Karpas-422 (cell line): ENCODE measurements around the gene HSPG2. TPM values are rescaled to one million over a fixed set of nuclear protein-coding genes. Genes with fewer than 3 reads are reported as not detected.
"Not testable (repeated sequence)": the region's sequence is repeated elsewhere in the genome, so short reads cannot be mapped to it uniquely, and the experiment has no call there.

Source experiments
- DNase-seq: peaks from one replicate; pipeline ENCODE4 v3.0.0-alpha.2; 2015
- H2AFZ ChIP-seq: fragments of 200-600 bp; sonication (generic); 2 replicates; pipeline ENCODE4 v1.6.1; 2014; ENCODE audit warnings: antibody characterized with exemption, low read length, mixed read lengths
- H3K27ac ChIP-seq: fragments of 200-600 bp; sonication (generic); 2 replicates; pipeline ENCODE4 v1.5.1; 2014; ENCODE audit warnings: mild to moderate bottlenecking, low read length, moderate library complexity
- H3K27me3 ChIP-seq: fragments of 200-600 bp; sonication (generic); 2 replicates; pipeline ENCODE4 v1.6.1; 2014; ENCODE audit warnings: low read length, mixed read lengths
- H3K36me3 ChIP-seq: fragments of 200-600 bp; sonication (generic); 2 replicates; pipeline ENCODE4 v1.6.1; 2014; ENCODE audit warnings: low read length, mixed read lengths; ENCODE audit not compliant: insufficient read depth
- H3K4me1 ChIP-seq: fragments of 200-600 bp; sonication (generic); 2 replicates; pipeline ENCODE4 v1.6.1; 2014; ENCODE audit warnings: mild to moderate bottlenecking, low read length, mixed read lengths
- H3K4me2 ChIP-seq: fragments of 200-600 bp; sonication (generic); 2 replicates; pipeline ENCODE4 v1.6.1; 2014; ENCODE audit warnings: low read length, low read depth, mild to moderate bottlenecking; ENCODE audit not compliant: poor library complexity, severe bottlenecking
- H3K4me3 ChIP-seq: fragments of 200-600 bp; sonication (generic); 2 replicates; pipeline ENCODE4 v1.5.1; 2014; ENCODE audit warnings: mild to moderate bottlenecking, antibody characterized with exemption, low read length, mixed read lengths
- H3K79me2 ChIP-seq: fragments of 200-600 bp; sonication (generic); 2 replicates; pipeline ENCODE4 v1.6.1; 2014; ENCODE audit warnings: mild to moderate bottlenecking, low read length, mixed read lengths
- H3K9ac ChIP-seq: fragments of 200-600 bp; sonication (generic); 2 replicates; pipeline ENCODE4 v1.6.0; 2014; ENCODE audit warnings: low read length
- H3K9me2 ChIP-seq: fragments of 200-600 bp; sonication (generic), shearing (Covaris generic); replicated peaks from 2 replicates; pipeline ENCODE4 v1.6.0; 2014; ENCODE audit warnings: mild to moderate bottlenecking, low read length, moderate library complexity; ENCODE audit not compliant: insufficient read depth
- H3K9me3 ChIP-seq: fragments of 300-700, 200-600 bp; sonication (generic); 2 replicates; pipeline ENCODE4 v1.6.1; 2014; ENCODE audit warnings: low read length, mixed read lengths
- H4K20me1 ChIP-seq: fragments of 200-600 bp; sonication (generic); 2 replicates; pipeline ENCODE4 v1.6.1; 2014; ENCODE audit warnings: mild to moderate bottlenecking, antibody characterized with exemption, low read length, low read depth; ENCODE audit not compliant: insufficient read depth
- total RNA-seq: library from RNA; depleted of rRNA; stranded (reverse); fragments of >200 nt; shearing (Covaris generic); gene quantifications from 2 replicates; pipeline ENCODE4 v1.2.3, GENCODE V29; 2014; ENCODE audit warnings: low replicate concordance

HSPG2 gene
- total RNA-seq, 1 experiment from 2014 or later: not detected

GRCh38 chr1:21910558-21911204 lies 26.4 kb downstream of the HSPG2 start:
- H3K4me2 ChIP-seq: no peak overlapping the region
- H3K4me1 ChIP-seq: no peaks in the 10 kb centered on the region
- H3K36me3 ChIP-seq: no peaks in the 10 kb centered on the region
- H3K9me2 ChIP-seq: no peaks in the 10 kb centered on the region
- no peak for DNase-seq
- H3K9ac ChIP-seq: no peak overlapping the region
- no peak overlapping the region for H3K27ac ChIP-seq
- no peaks in the 10 kb centered on the region for H3K79me2 ChIP-seq
- H3K9me3 ChIP-seq: no peaks in the 10 kb centered on the region
- no peaks in the 10 kb centered on the region for H3K27me3 ChIP-seq
- no peaks in the 10 kb centered on the region for H4K20me1 ChIP-seq
- H3K4me3 ChIP-seq: no peak overlapping the region
- H2AFZ ChIP-seq: no peak overlapping the region

- no peak overlapping the region for H3K4me3 ChIP-seq
- no peaks in the 10 kb centered on the region for H3K4me1 ChIP-seq
- no peak for DNase-seq
- no peaks in the 10 kb centered on the region for H3K79me2 ChIP-seq
- H3K9me3 ChIP-seq: no peaks in the 10 kb centered on the region
- H3K27ac ChIP-seq: no peak overlapping the region
- no peak overlapping the region for H3K9ac ChIP-seq
- no peaks in the 10 kb centered on the region for H4K20me1 ChIP-seq
- H3K9me2 ChIP-seq: no peaks in the 10 kb centered on the region
- H2AFZ ChIP-seq: no peak overlapping the region
- no peaks in the 10 kb centered on the region for H3K27me3 ChIP-seq
- H3K36me3 ChIP-seq: no peaks in the 10 kb centered on the region
- no peak overlapping the region for H3K4me2 ChIP-seq
Observed at GRCh38 chr1:21909787-21910503, 27.2 kb downstream of the HSPG2 start.

DNA sequence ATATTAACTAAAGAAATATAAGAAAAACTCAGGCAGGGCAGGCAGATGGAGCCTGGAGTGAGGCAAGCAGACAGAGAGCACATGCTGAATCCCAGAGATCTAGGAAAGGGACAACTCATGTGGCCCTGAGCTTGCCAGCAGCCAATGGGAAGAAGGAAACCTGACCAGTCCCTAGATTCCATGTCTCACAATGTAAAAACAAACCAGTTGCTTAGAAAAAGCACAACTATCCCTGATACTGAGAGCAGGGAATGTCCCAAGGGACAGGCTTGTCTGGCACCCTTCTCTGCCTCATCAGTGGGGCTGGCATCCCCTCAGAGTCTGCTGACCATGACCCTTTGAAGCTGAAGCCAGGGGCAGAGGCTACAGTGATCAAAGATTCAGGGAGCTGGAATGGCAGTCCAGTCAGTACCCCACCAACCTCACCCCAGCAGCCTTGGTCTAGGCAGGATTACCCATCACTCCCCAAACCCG lies 27.8 kb downstream of the HSPG2 start:
- no peaks in the 10 kb centered on the region for H3K9me2 ChIP-seq
- H3K36me3 ChIP-seq: no peaks in the 10 kb centered on the region
- H3K79me2 ChIP-seq: no peaks in the 10 kb centered on the region
- no peak overlapping the region for H3K4me2 ChIP-seq
- no peak overlapping the region for H3K27ac ChIP-seq
- H4K20me1 ChIP-seq: no peaks in the 10 kb centered on the region
- H3K9ac ChIP-seq: no peak overlapping the region
- H2AFZ ChIP-seq: no peak overlapping the region
- H3K9me3 ChIP-seq: no peaks in the 10 kb centered on the region
- H3K4me3 ChIP-seq: no peak overlapping the region
- H3K27me3 ChIP-seq: no peaks in the 10 kb centered on the region
- H3K4me1 ChIP-seq: no peaks in the 10 kb centered on the region
- DNase-seq: no peak

DNA sequence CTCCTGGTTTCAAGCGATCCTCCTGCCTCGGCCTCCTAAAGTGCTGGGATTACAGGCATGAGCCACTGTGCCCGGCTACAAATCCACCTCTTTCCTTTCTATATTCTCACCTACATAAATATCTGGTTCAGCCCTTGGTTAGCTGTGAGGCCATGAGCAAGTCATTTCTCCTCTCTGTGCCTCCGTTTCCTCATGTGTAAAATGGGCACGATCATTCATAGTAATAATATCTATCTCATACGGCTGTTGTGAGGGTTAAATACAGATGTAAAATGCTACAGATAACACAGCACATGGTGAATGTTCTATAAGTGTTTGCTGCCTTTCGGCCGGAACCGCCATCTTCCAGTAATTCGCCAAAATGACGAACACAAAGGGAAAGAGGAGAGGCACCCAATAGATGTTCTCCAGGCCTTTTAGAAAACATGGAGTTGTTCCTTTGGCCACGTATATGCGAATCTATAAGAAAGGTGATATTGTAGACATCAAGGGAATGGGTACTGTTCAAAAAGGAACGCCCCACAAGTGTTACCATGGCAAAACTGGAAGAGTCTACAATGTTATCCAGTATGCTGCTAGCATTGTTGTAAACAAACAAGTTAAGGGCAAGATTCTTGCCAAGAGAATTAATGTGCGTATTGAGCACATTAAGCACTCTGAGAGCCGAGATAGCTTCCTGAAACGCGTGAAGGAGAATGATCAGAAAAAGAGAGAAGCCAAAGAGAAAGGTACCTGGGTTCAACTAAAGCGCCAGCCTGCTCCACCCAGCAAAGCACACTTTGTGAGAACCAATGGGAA lies 29.2 kb downstream of the HSPG2 start:
- DNase-seq, H2AFZ ChIP-seq, H4K20me1 ChIP-seq, H3K4me1 ChIP-seq, H3K4me2 ChIP-seq, H3K4me3 ChIP-seq, H3K27me3 ChIP-seq, H3K9me3 ChIP-seq, H3K9me2 ChIP-seq, H3K36me3 ChIP-seq, H3K79me2 ChIP-seq, H3K9ac ChIP-seq, H3K27ac ChIP-seq: not testable (repeated sequence)

GRCh38 chr1:21907079-21907418 lies 30.1 kb downstream of the HSPG2 start:
- Histone ChIP-seq H3K79me2 (no peaks in the 10 kb centered on the region), H4K20me1 (no peaks in the 10 kb centered on the region), H3K27ac (no peak overlapping the region), H3K27me3 (no peaks in the 10 kb centered on the region), H3K36me3 (no peaks in the 10 kb centered on the region), H3K9me3 (no peaks in the 10 kb centered on the region), H3K9me2 (no peaks in the 10 kb centered on the region), H3K4me1 (no peaks in the 10 kb centered on the region), H3K4me3 (no peak overlapping the region), H3K9ac (no peak overlapping the region), H3K4me2 (no peak overlapping the region), H2AFZ (no peak overlapping the region)
- no peak for DNase-seq

- no peak overlapping the region for H2AFZ ChIP-seq
- no peaks in the 10 kb centered on the region for H3K36me3 ChIP-seq
- no peak for DNase-seq
- H3K9ac ChIP-seq: no peak overlapping the region
- H3K4me2 ChIP-seq: no peak overlapping the region
- no peak overlapping the region for H3K27ac ChIP-seq
- H4K20me1 ChIP-seq: no peaks in the 10 kb centered on the region
- H3K4me1 ChIP-seq: no peaks in the 10 kb centered on the region
- H3K4me3 ChIP-seq: no peak overlapping the region
- H3K27me3 ChIP-seq: no peaks in the 10 kb centered on the region
- H3K9me3 ChIP-seq: no peaks in the 10 kb centered on the region
- H3K9me2 ChIP-seq: no peaks in the 10 kb centered on the region
- no peaks in the 10 kb centered on the region for H3K79me2 ChIP-seq
Observed at GRCh38 chr1:21906173-21907078, 30.7 kb downstream of the HSPG2 start.

- no peak overlapping the region for H3K9ac ChIP-seq
- no peaks in the 10 kb centered on the region for H4K20me1 ChIP-seq
- H3K4me2 ChIP-seq: no peak overlapping the region
- H3K9me2 ChIP-seq: no peaks in the 10 kb centered on the region
- no peak overlapping the region for H2AFZ ChIP-seq
- H3K4me1 ChIP-seq: no peaks in the 10 kb centered on the region
- H3K36me3 ChIP-seq: no peaks in the 10 kb centered on the region
- no peak overlapping the region for H3K27ac ChIP-seq
- no peaks in the 10 kb centered on the region for H3K9me3 ChIP-seq
- H3K4me3 ChIP-seq: no peak overlapping the region
- no peaks in the 10 kb centered on the region for H3K27me3 ChIP-seq
- no peak for DNase-seq
- no peaks in the 10 kb centered on the region for H3K79me2 ChIP-seq
Observed at GRCh38 chr1:21904704-21905520, 32.2 kb downstream of the HSPG2 start.
